HEK293 (cell line): ENCODE measurements around the gene FOSB.
A peak's percentile ranks its signal among the peaks of the same experiment; 100 is the strongest.

ENCODE experiments used
- KLF8 ChIP-seq: fragments of 450-650 bp; formaldehyde crosslinking; IDR thresholded peaks from 2 replicates; pipeline ENCODE4 v1.5.1; 2016; ENCODE audit warnings: missing biosample characterization, missing genetic modification characterization
- PRDM4 ChIP-seq: fragments of 450-650 bp; formaldehyde crosslinking; IDR thresholded peaks from 2 replicates; pipeline ENCODE4 v1.5.1; 2017; ENCODE audit warnings: missing biosample characterization, missing genetic modification characterization
- SCRT1 ChIP-seq: fragments of 450-650 bp; formaldehyde crosslinking; IDR thresholded peaks from 2 replicates; pipeline ENCODE4 v1.5.1; 2016; ENCODE audit warnings: missing biosample characterization, missing genetic modification characterization, borderline replicate concordance
- ZBTB44 ChIP-seq: fragments of 450-650 bp; IDR thresholded peaks from 2 replicates; pipeline ENCODE4 v1.5.1; 2018; ENCODE audit warnings: missing biosample characterization, mild to moderate bottlenecking, missing genetic modification characterization
- ZBTB7A ChIP-seq: fragments of 450-650 bp; formaldehyde crosslinking; IDR thresholded peaks from 2 replicates; pipeline ENCODE4 v1.5.1; 2016; ENCODE audit warnings: low read depth, missing biosample characterization, missing genetic modification characterization
- ZNF138 ChIP-seq: fragments of 450-650 bp; formaldehyde crosslinking; IDR thresholded peaks from 2 replicates; pipeline ENCODE4 v1.5.1; 2016; ENCODE audit warnings: missing biosample characterization, missing genetic modification characterization, borderline replicate concordance
- ZNF280D ChIP-seq: fragments of 450-650 bp; formaldehyde crosslinking; IDR thresholded peaks from 2 replicates; pipeline ENCODE4 v1.5.1; 2016; ENCODE audit warnings: missing biosample characterization, missing genetic modification characterization
- ZNF311 ChIP-seq: fragments of 450-650 bp; formaldehyde crosslinking; IDR thresholded peaks from 2 replicates; pipeline ENCODE4 v1.5.1; 2017; ENCODE audit warnings: missing biosample characterization, missing genetic modification characterization, borderline replicate concordance
- ZNF521 ChIP-seq: fragments of 450-650 bp; formaldehyde crosslinking; IDR thresholded peaks from 2 replicates; pipeline ENCODE4 v1.5.1; 2017; ENCODE audit warnings: missing biosample characterization, mild to moderate bottlenecking, missing genetic modification characterization
- ZNF560 ChIP-seq: fragments of 450-650 bp; formaldehyde crosslinking; IDR thresholded peaks from 2 replicates; pipeline ENCODE4 v1.5.1; 2017; ENCODE audit warnings: missing biosample characterization, missing genetic modification characterization, borderline replicate concordance
- ZNF610 ChIP-seq: fragments of 450-650 bp; formaldehyde crosslinking; IDR thresholded peaks from 2 replicates; pipeline ENCODE4 v1.5.1; 2016; ENCODE audit warnings: missing biosample characterization, missing genetic modification characterization, borderline replicate concordance
- ZNF621 ChIP-seq: fragments of 450-650 bp; formaldehyde crosslinking; IDR thresholded peaks from 2 replicates; pipeline ENCODE4 v1.5.1; 2017; ENCODE audit warnings: missing biosample characterization, missing genetic modification characterization
- ZNF639 ChIP-seq: fragments of 450-650 bp; formaldehyde crosslinking; IDR thresholded peaks from 2 replicates; pipeline ENCODE4 v1.5.1; 2016; ENCODE audit warnings: missing biosample characterization, missing genetic modification characterization
- ZSCAN4 ChIP-seq: fragments of 450-650 bp; formaldehyde crosslinking; IDR thresholded peaks from 2 replicates; pipeline ENCODE4 v1.5.1; 2017; ENCODE audit warnings: missing biosample characterization, missing genetic modification characterization
- TF ChIP-seq, protein P1 (sequence below): fragments of 450-650 bp; formaldehyde crosslinking; IDR thresholded peaks from 2 replicates; pipeline ENCODE4 v1.5.1; 2016; ENCODE audit warnings: missing biosample characterization, missing genetic modification characterization

FOSB gene

DNA sequence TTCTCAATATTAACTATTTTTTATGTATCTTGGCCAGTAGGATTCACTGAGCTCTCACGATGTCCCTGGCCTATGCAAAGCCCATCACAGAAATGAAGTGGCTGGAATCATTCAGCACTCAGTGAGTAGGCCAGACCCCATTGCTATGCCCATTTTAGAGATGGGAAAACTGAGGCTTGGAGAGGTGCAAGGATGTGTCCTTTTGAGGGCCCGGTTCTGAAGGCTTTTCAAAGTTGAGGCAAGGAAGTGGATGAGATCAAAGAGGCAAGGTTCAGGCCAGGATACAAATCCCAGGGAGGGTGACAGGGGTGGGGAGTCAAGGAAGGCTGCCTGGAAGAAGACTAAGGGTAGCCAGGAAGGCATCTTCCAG lies 25.4 kb upstream of the FOSB start (continued):
- TF ChIP-seq ZNF280D (tag by site-specific recombination) = no peak
- TF ChIP-seq ZSCAN4 (tag by site-specific recombination) = no peak
- peak; percentile 24; the same call in 1 of the 2 replicates for TF ChIP-seq KLF8 (tag by site-specific recombination)
- TF ChIP-seq SCRT1 = no peak
- TF ChIP-seq ZNF521 (tag by site-specific recombination) = no peak
- TF ChIP-seq, protein P1, sequence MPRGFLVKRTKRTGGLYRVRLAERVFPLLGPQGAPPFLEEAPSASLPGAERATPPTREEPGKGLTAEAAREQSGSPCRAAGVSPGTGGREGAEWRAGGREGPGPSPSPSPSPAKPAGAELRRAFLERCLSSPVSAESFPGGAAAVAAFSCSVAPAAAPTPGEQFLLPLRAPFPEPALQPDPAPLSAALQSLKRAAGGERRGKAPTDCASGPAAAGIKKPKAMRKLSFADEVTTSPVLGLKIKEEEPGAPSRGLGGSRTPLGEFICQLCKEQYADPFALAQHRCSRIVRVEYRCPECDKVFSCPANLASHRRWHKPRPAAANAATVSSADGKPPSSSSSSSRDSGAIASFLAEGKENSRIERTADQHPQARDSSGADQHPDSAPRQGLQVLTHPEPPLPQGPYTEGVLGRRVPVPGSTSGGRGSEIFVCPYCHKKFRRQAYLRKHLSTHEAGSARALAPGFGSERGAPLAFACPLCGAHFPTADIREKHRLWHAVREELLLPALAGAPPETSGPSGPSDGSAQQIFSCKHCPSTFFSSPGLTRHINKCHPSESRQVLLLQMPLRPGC (tag by site-specific recombination) = no peak
- no peak for TF ChIP-seq ZNF138 (tag by site-specific recombination)
- no peak for TF ChIP-seq ZBTB7A (tag by site-specific recombination)
- no peak for TF ChIP-seq ZNF621
- peak; percentile 55; the same call in 1 of the 2 replicates for TF ChIP-seq ZNF639 (tag by site-specific recombination)
- no peak for TF ChIP-seq ZNF311 (tag by site-specific recombination)
- TF ChIP-seq ZBTB44 (tag by site-specific recombination) = no peak
- no peak for TF ChIP-seq ZNF560 (tag by site-specific recombination)
- TF ChIP-seq PRDM4 = no peak
- TF ChIP-seq ZNF610 (tag by site-specific recombination) = no peak
